Ishikawa (cell line): ENCODE data around the gene PTPRM.

Experiments used
- CEBPB ChIP-seq: IDR thresholded peaks from 2 replicates; pipeline ENCODE4 v1.6.1; 2012
- CREB1 ChIP-seq: IDR thresholded peaks from 2 replicates; pipeline ENCODE4 v1.6.1; 2012; ENCODE audit warnings: low read depth
- EGR1 ChIP-seq: IDR thresholded peaks from 2 replicates; pipeline ENCODE4 v1.6.1; 2012
- EP300 ChIP-seq: IDR thresholded peaks from 2 replicates; pipeline ENCODE4 v1.6.1; 2012; ENCODE audit warnings: borderline replicate concordance
- FOXM1 ChIP-seq: IDR thresholded peaks from 2 replicates; pipeline ENCODE4 v1.6.1; 2012; ENCODE audit warnings: low read depth, borderline replicate concordance
- MAX ChIP-seq: IDR thresholded peaks from 2 replicates; pipeline ENCODE4 v1.6.1; 2012
- RAD21 ChIP-seq: IDR thresholded peaks from 2 replicates; pipeline ENCODE4 v1.6.1; 2012; ENCODE audit warnings: low read depth
- REST ChIP-seq: IDR thresholded peaks from 2 replicates; pipeline ENCODE4 v1.6.1; 2012; ENCODE audit warnings: low read depth, mild to moderate bottlenecking
- TAF1 ChIP-seq: IDR thresholded peaks from 2 replicates; pipeline ENCODE4 v1.6.1; 2012; ENCODE audit warnings: low read depth, mild to moderate bottlenecking
- USF1 ChIP-seq: IDR thresholded peaks from 2 replicates; pipeline ENCODE4 v1.6.1; 2012
- YY1 ChIP-seq: IDR thresholded peaks from 2 replicates; pipeline ENCODE4 v1.6.1; 2012; ENCODE audit warnings: low read depth

- no peak for TF ChIP-seq MAX
- TF ChIP-seq CREB1, result no peak
- no peak for TF ChIP-seq REST
- no peak for TF ChIP-seq YY1
- TF ChIP-seq EGR1, result no peak
- no peak for TF ChIP-seq FOXM1
- TF ChIP-seq EP300, result no peak
- no peak for TF ChIP-seq USF1
- no peak for TF ChIP-seq CEBPB
- TF ChIP-seq RAD21, result no peak
- TF ChIP-seq TAF1, result no peak
Observed at GRCh38 chr18:7846335-7846734, 279.2 kb downstream of the PTPRM start.
